PFSK-1 (cell line): ENCODE measurements around the gene NDOR1.

Source experiments
- FOXP2 ChIP-seq: optimal IDR thresholded peaks from 2 replicates; pipeline ENCODE3; 2011; ENCODE audit warnings: borderline replicate concordance, control low read depth, inconsistent platforms; ENCODE audit not compliant: insufficient read depth; ENCODE audit errors: extremely low read length, extremely low read depth
- POLR2AphosphoS5 ChIP-seq: IDR thresholded peaks from 2 replicates; pipeline ENCODE4 v1.6.1; 2012; ENCODE audit warnings: low read depth, mild to moderate bottlenecking, control low read depth, low read length, moderate library complexity
- REST ChIP-seq, 2 experiments: IDR thresholded peaks; 2 replicates each; pipeline versions ENCODE4 v1.6.1 to v1.8.0; 2011 to 2012; ENCODE audit warnings: low read depth in 2 of 2, low read length in 2 of 2, control low read depth in 1 of 2, inconsistent platforms in 1 of 2, mild to moderate bottlenecking in 1 of 2, moderate library complexity in 1 of 2; ENCODE audit not compliant: insufficient read depth in 1 of 2
- SIN3A ChIP-seq: IDR thresholded peaks from 2 replicates; pipeline ENCODE4 v1.6.1; 2012; ENCODE audit warnings: mild to moderate bottlenecking, low read length, moderate library complexity, borderline replicate concordance; ENCODE audit not compliant: insufficient read depth
- TAF1 ChIP-seq: IDR thresholded peaks from 2 replicates; pipeline ENCODE4 v1.6.1; 2012; ENCODE audit warnings: low read length, control low read depth, borderline replicate concordance; ENCODE audit not compliant: insufficient read depth

The NDOR1 gene

GRCh38 chr9:137229903-137230704 is 24.6 kb downstream of the NDOR1 start:
- TF ChIP-seq FOXP2 (no peak), REST (IDR thresholded peaks at IDR 0.05; ENCODE audit: insufficient read depth in 1 of 2, low read depth in 2 of 2, low read length in 2 of 2) (no peak), POLR2AphosphoS5 (no peak), TAF1 (no peak), SIN3A (no peak)

- TF ChIP-seq SIN3A (no peak), REST (IDR thresholded peaks at IDR 0.05; ENCODE audit: insufficient read depth in 1 of 2, low read depth in 2 of 2, low read length in 2 of 2) (no peak), POLR2AphosphoS5 (no peak), TAF1 (no peak), FOXP2 (no peak)
Observed at GRCh38 chr9:137230705-137231371, 25.3 kb downstream of the NDOR1 start, which contains the start of gene SLC34A3. TSS of gene SLC34A3 (plus strand) at chr9:137230901. CDS start at chr9:137231703, 802 bp downstream.

GRCh38 chr9:137231372-137232039 is 26.0 kb downstream of the NDOR1 start:
- no peak for TF ChIP-seq POLR2AphosphoS5
- TF ChIP-seq REST (IDR thresholded peaks at IDR 0.05; ENCODE audit: insufficient read depth in 1 of 2, low read depth in 2 of 2, low read length in 2 of 2), result no peak
- TF ChIP-seq TAF1, result no peak
- TF ChIP-seq FOXP2, result no peak
- TF ChIP-seq SIN3A, result no peak

GRCh38 chr9:137232101-137232500 is 26.6 kb downstream of the NDOR1 start:
- TF ChIP-seq SIN3A (no peak), POLR2AphosphoS5 (no peak), REST (IDR thresholded peaks at IDR 0.05; ENCODE audit: insufficient read depth in 1 of 2, low read depth in 2 of 2, low read length in 2 of 2) (no peak), TAF1 (no peak), FOXP2 (no peak)
